Fibroblast of the aortic adventitia (primary cell): Measurements from ENCODE around the gene ADORA3. TPM values are rescaled to one million over a fixed set of nuclear protein-coding genes. Genes with fewer than 3 reads are reported as not detected.
A peak's percentile ranks its signal among the peaks of the same experiment; 100 is the strongest.

Experiments
- DNase-seq: peaks from one replicate; pipeline ENCODE4 v3.0.0-alpha.2; 2010; ENCODE audit warnings: low read depth
- H3K4me3 ChIP-seq: 2 replicates; pipeline ENCODE4 v1.5.1; 2011; ENCODE audit warnings: low read depth, mild to moderate bottlenecking, control low read depth, low read length, moderate library complexity
- total RNA-seq: library from RNA; depleted of rRNA; stranded (reverse); fragments of >200 nt; gene quantifications from 2 replicates; pipeline ENCODE4 v1.2.3, GENCODE V29; 2012; ENCODE audit warnings: low replicate concordance
- TF ChIP-seq, protein P1 (sequence below): IDR thresholded peaks from 2 replicates; pipeline ENCODE4 v1.5.1; 2011; ENCODE audit warnings: mild to moderate bottlenecking, low read length, control low read depth, inconsistent platforms; ENCODE audit not compliant: insufficient read depth

Gene ADORA3
- total RNA-seq, 1 donor = not detected

DNA sequence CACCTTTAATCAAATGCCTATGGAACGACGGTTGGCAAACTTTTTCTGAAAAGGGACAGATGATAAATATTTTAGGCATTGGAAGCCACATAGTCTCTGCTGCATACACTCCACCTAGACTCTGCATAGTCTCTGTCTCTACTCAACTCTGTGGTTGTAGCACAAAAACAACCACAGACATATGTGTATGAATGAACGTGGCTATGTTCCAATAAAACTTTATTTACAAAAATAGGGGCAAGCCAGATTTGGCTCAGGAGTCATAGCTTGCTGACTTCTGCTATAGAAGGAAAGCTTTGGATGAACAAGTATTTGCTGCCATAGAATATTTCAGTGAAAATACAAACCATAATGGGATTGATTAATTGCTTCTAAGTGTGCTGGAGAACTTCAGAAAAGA is 37.5 kb upstream of the ADORA3 start:
- TF ChIP-seq, protein P1, sequence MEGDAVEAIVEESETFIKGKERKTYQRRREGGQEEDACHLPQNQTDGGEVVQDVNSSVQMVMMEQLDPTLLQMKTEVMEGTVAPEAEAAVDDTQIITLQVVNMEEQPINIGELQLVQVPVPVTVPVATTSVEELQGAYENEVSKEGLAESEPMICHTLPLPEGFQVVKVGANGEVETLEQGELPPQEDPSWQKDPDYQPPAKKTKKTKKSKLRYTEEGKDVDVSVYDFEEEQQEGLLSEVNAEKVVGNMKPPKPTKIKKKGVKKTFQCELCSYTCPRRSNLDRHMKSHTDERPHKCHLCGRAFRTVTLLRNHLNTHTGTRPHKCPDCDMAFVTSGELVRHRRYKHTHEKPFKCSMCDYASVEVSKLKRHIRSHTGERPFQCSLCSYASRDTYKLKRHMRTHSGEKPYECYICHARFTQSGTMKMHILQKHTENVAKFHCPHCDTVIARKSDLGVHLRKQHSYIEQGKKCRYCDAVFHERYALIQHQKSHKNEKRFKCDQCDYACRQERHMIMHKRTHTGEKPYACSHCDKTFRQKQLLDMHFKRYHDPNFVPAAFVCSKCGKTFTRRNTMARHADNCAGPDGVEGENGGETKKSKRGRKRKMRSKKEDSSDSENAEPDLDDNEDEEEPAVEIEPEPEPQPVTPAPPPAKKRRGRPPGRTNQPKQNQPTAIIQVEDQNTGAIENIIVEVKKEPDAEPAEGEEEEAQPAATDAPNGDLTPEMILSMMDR = no peak
- no peak for DNase-seq
- no peak overlapping the region for H3K4me3 ChIP-seq

DNA sequence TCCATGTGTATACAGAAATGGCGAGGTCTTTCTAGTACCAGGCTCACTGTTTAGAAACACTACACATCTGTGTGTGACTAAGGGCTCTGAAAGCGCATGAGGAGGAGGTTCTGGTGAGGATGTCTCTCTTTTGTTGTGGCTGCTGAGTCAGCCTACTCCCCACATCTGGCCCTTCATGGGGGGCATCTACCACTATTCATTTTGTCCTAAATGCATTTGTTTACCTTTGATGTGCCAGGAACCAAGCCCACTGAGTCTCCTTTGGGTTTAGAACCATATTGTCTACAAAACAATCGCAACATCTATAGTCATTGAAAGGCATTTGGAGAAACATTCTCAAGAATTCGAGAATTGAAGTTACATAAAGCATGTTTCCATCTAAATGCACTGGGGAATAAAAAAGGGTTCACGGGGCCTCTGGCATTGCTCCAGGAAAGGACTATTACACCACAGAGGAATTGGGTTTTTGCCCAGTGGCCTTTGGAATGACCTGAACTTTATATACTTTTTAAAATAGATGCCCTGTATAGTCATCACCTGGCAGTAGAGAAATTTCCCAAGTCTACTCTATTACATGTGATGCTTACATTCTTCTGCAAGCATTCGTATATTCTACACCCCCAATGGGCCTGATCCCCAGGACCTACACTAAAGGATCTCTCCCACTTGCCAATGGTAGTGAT is 35.1 kb upstream of the ADORA3 start:
- TF ChIP-seq, protein P1 = no peak
- H3K4me3 ChIP-seq = no peak overlapping the region
- DNase-seq = peak; percentile 78

DNA sequence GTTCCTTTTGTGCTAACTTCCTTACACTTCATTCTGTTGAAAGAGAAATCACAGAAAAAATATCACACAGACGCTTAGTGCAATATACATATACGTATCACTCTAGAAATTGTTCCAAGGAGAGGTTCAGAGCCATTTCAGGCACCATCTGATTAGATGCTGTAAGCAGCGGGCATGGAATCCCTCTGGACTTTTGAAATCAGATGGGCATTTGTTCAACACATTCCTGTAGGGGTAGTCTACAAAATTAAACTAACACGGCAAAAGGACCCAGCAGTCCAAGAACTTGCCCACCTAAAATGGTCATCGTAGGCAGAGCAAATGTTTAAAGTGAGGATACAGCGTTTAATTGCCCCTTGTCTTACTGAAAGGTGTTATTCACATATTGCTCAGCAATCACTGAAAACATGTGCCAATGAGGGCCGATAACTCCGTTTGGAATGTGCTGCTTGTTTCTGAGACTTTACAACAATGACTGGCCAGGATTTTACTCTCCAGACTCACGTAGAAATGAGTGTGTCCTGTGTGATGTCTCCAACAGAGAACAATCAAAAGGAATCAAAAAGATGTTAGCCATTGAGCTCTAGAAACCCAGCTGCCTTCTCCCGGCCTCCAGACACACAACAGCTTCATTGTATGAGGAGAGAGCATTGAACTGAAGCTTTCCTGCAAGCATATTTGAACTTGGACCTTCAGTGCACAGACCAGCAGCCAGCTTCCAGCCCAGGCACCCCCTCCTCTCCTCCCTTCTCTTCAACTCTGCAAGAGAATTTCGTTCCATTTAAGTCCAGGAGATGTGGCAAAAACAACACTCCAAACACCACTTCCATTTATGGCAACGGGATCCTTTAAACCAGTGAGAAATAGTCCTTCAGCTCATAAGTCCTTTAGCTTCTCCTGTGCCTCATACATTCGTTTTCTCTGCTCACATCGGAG is 32.1 kb upstream of the ADORA3 start:
- DNase-seq = peak; percentile 33

DNA sequence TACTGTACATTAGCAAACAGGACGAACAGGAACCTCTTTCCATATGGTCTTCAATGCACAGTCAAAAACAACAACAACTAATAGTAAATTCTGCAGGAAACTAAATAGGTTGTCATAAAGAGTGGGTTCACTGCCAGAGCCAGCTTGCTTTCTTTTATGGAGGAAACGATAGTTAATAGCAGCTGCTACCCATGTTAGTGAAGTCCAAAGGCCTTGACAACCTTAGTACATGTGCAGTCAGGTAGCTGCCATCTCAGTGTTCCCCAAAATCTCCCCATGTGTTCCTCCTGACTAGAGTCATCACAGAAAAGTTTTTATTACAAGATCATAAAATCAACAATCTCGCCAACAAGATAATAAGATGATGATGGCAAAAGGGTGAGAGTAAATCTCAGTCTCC is 16.6 kb upstream of the ADORA3 start:
- no peak overlapping the region for H3K4me3 ChIP-seq
- no peak for DNase-seq
- TF ChIP-seq, protein P1 = no peak

More for the DNA sequence above, 32.1 kb upstream of the ADORA3 start:
- no peak overlapping the region for H3K4me3 ChIP-seq
- TF ChIP-seq, protein P1 = no peak

DNA sequence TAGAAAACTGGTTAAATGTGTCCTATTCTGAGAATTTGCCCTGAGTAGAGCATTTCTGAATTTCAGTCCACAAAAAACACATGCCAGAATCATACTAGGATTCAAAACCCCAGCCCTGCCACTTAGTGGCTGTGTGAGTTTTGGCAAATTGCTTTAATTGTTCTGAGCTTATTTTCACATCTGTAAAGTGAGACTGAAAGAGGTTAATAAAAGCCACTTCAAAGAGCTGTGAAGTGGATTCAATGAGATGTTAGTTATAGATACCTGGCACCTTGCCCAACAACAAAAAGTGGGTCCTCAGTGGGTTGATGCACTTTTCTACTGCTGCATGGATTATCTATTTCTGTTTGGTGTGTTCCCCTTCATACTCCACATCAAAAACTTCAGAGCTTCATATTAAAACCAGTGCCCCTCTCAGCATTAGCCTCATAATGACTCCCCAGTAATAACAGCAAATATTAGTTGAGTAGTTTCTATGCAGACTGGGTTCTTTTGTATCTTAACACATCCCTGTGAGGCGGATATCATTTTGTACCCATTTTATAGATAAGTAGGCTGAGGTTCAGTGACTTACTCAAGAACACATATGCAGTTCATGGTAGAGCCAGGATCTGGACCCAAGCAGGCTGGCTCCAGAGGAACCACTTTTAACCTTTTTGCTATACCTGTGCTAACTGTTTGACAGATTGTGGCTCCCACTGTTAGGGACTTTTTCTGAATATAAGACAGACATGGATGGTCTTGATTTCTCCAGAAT is 14.2 kb upstream of the ADORA3 start:
- TF ChIP-seq, protein P1 = no peak
- no peak for DNase-seq
- H3K4me3 ChIP-seq = no peak overlapping the region

DNA sequence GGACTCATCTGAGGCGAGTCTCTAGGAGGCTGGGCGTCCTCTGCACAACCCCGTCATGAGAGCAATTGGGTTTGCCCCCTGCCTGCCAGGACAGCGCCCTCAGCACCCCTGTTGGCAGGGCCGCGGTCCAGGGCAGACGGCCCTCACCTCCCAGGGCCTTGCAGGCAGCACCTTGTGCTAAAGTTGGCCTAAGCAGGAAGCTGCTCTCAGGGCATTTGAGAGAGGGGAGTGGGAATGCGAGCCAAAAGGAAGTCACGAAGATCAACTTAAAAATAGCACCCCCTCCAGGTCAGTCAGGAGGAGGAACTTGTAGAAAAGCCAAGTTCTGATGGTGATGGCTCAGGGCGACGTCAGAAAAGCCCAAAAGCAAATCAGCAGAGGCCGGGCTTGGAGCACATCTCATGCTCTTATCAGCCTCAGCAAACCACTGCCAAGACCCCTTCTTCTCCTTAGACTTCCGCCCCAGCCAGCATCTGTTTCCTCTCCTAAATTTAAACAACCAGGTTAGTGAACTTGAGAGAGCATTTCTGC is 12.6 kb upstream of the ADORA3 start:
- H3K4me3 ChIP-seq = peak overlapping the region; percentile 31
- TF ChIP-seq, protein P1 = peak; percentile 27
- DNase-seq = peak; percentile 85
